Erythroblast (primary cell): ENCODE results near the gene UHMK1.

Experiments used
- GATA1 ChIP-seq: IDR thresholded peaks from 2 replicates; pipeline ENCODE4 v1.6.1; 2011; ENCODE audit warnings: low read depth, mild to moderate bottlenecking, control low read depth, low read length, moderate library complexity
- POLR2A ChIP-seq: IDR thresholded peaks from 2 replicates; pipeline ENCODE4 v1.6.1; 2011; ENCODE audit warnings: mild to moderate bottlenecking, low read length

DNA sequence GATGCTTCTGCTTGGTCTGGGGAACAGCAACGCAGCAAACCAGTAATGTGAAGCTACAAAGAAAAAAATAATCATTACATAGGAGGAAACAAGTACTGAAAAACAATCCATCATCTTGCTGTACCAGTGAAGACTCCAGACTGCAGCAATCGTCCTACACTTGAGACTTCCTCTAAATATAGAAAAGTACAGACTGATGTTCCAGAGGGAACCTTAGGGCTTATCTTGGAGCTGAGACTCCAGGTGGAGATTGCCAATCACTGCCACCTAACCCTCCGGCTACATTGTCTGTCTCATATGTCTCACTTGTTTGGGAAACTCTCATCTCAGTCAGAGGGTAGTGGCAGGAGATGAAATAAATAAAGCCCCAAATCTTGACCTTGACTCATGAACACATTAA is 9.4 kb upstream of the UHMK1 start:
- TF ChIP-seq POLR2A (no peak), GATA1 (no peak)
